ENCODE data around the gene CHST15.

DNA sequence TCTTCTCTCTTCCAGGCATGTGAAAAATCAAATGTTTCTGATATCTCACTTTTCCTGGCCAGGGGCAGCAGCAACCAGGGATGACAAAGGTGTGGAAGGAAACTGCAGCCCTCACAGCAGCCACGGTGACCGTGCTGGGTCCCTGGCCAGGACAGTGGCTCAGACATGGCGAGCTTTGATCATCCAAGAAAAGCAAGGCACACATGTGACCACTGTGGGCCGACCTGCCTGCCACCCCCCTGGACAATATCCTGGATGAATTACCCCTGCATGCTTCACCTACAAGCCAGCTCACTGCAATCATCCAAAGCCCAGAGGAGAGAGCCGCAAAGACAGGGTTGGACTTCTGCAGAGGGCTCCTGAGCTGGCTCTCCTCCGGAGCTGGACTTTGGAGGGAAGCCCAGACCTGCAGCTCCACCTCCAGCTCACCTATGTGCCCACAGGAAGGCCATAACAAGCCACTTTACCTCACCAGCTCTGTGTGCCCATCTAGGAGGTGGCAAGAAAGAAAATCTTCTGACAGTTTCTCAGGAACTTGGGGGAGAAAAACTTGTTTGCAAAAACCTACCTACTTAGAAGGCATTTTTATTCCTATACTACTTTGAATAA lies 2.7 kb downstream of the CHST15 start:
- TF ChIP-seq GATA2 (IDR thresholded peaks at IDR 0.05; ENCODE audit: low read depth, low read length), result no peak
- no peak for TF ChIP-seq GATA3 (IDR thresholded peaks at IDR 0.05; ENCODE audit: low read depth, low read length)
